Fibroblast of lung (primary cell): Measurements from ENCODE around the gene DND1.

ENCODE experiments used
- CTCF ChIP-seq, 2 donors: IDR thresholded peaks in 1 of 2; conservative IDR thresholded peaks in 1 of 2; 1 replicate in 1 of 2; 2 replicates in 1 of 2; pipeline ENCODE4 v1.5.1; 2011 to 2012; ENCODE audit warnings: low read length in 2 of 2, control low read depth in 1 of 2, inconsistent platforms in 1 of 2, low read depth in 1 of 2, mild to moderate bottlenecking in 1 of 2
- EZH2 ChIP-seq: IDR thresholded peaks from 2 replicates; pipeline ENCODE4 v1.5.1; 2012; ENCODE audit warnings: low read length, control low read depth, mild to moderate bottlenecking; ENCODE audit errors: missing control alignments

GRCh38 chr5:140690376-140690932, 17.1 kb upstream of the DND1 start:
- TF ChIP-seq CTCF (conservative IDR thresholded peaks at IDR 0.05 in 1 of 2, IDR thresholded peaks at IDR 0.05 in 1 of 2; ENCODE audit: low read depth in 1 of 2, low read length in 2 of 2) (no peak), EZH2 (no peak)
